ENCODE measurements around the gene RFX7.

- TF ChIP-seq CTCF (IDR thresholded peaks at IDR 0.05) (no peak), EZH2 (IDR thresholded peaks at IDR 0.05; ENCODE audit: borderline replicate concordance, insufficient read depth, low read depth, low read length, poor library complexity, severe bottlenecking) (no peak)
These were observed 48.1 kb upstream of the RFX7 start for GRCh38 chr15:56291741-56292140.
